Measurements from ENCODE around the gene FCRL4. TPM values are rescaled to one million over a fixed set of nuclear protein-coding genes. Genes with fewer than 3 reads are reported as not detected.

FCRL4 gene
- not detected in 2 replicates for total RNA-seq

DNA sequence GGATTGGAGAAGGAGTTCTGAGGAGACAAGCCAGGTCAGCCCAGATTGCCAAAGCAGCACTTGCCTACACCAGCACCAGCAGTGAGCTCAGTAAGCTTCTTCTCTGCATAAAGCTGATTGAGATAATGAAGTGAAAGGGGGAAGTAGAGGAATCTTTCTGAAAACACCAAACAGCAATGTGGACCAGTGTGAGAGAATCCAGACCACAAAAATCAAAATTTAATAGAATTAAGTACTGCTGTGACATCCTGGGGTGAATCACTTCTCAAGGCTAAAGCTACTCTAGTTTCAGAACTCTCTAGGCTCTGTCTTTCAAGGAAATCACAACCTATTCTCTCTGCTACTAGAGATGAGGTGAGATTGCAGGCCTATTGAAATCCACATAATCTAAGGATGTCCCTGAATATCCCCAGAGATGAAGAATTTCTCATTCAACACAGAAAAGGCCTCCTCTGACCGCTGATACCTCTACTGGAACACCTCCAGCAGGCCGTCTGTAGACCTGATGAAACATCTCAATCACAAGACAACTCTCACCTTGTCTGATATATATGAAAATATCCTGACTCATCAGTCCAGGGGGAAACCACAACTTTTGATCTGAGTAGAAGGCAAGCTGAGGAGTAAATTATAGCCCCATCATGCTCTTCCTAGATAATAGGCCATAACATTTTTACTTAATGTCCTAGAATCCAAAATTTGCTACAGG, at the start of gene FCRL4:
Gene FCRL4 (minus strand): TSS at position 127 of the 709 bp plus-strand sequence. CDS start 141 bp downstream, outside the sequence.

DNA sequence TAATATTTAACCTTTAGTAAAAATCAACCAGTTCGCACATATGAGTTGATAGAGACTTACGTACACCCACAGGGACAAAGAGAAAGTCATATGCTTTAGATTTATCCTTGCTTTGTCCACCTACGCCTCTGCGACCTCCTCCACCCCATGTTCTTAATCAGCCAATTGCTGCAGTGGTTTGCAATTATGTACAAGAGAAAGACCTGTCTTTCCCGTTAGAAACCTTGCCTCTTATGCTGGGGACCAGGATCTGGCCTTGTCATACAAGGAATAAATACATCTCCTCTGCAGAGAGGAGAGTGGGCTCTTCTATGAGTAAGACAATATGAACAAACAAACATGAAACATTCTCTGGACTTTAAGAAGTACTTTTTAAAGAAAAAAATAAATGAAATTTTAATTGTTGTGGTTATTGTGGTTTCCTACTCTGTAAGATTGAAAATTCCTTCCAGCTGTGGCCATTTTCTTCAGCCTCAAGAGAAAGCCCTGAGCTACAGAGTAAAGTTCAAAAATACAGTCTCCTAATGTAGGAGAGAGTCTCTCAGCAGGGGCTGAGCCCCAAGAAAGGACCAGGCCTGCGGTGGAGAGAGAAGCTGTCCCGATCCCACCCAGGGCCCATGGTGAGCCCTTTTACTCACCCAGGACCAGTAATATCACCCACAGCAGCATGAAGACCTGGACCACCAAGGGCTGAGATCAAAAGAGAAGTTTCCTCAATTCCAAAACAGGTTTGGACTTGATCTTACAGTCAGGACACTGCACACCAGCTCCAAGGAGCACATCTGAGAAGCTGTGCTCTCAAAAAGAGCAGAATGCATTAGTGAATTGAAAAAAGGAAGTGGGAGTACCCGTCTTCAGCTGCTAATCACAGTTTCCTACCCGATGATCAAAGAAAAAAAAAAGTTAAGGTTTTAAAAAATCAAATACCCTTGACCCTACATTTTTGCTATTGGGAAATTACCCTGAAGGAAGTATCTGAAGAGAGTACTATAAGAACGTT, 45.9 kb downstream of the FCRL4 start, which contains the start of gene FCRL5:
Gene FCRL5 (minus strand): TSS at position 822 of the 1,000 bp plus-strand sequence. CDS start 153 bp downstream, at position 669.

Other genes starting within 250 kb of the FCRL4 start
- not detected in 2 replicates for gene FCRL5, start 45.6 kb downstream of the FCRL4 start, total RNA-seq
- gene FCRL3, start 102.7 kb upstream of the FCRL4 start, total RNA-seq = not detected in 2 replicates
- not detected in 2 replicates for gene FCRL2, start 179.0 kb upstream of the FCRL4 start, total RNA-seq
- not detected in 2 replicates for gene FCRL1, start 222.0 kb upstream of the FCRL4 start, total RNA-seq
- gene CD5L, start 243.7 kb upstream of the FCRL4 start, total RNA-seq = not detected in 2 replicates

All from thoracic aorta endothelial cell (primary cell).